Gastroesophageal sphincter (tissue), 3 donors: ENCODE results near the gene NANOGP8.

Experiments
- POLR2A ChIP-seq, 2 donors: fragments of 450-650 bp; IDR thresholded peaks; one replicate each; pipeline ENCODE4 v1.6.1; 2017; ENCODE audit warnings: antibody characterized with exemption in 2 of 2, mild to moderate bottlenecking in 2 of 2, moderate library complexity in 1 of 2
- TF ChIP-seq, protein P1 (sequence below), 4 experiments: fragments of 200-600 bp in 2 of 4; fragments of 450-650 bp in 2 of 4; sonication (generic) in 1 of 4; IDR thresholded peaks; one replicate each; pipeline ENCODE4 v1.5.1; 2017 to 2019; ENCODE audit warnings: antibody characterized with exemption in 4 of 4, mild to moderate bottlenecking in 2 of 4, moderate library complexity in 2 of 4

DNA sequence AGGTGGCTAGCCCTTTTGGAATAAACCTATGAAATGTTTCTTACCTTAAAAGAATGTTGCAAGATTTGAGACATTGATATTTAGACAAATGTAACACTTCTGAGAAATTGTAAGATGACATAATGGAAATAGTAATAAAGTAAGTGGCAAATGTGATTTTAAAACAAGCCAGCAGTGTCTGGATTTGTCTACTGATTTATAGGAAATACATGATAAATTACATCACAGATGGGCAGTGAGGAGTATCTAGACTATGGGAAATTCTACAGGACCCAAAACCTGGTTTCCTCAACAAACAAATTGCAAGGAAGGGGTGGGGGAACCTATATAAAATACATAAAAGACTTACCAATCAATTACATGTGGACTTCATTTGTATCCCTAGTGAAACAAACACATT is 37.1 kb downstream of the NANOGP8 start:
- TF ChIP-seq, protein P1, sequence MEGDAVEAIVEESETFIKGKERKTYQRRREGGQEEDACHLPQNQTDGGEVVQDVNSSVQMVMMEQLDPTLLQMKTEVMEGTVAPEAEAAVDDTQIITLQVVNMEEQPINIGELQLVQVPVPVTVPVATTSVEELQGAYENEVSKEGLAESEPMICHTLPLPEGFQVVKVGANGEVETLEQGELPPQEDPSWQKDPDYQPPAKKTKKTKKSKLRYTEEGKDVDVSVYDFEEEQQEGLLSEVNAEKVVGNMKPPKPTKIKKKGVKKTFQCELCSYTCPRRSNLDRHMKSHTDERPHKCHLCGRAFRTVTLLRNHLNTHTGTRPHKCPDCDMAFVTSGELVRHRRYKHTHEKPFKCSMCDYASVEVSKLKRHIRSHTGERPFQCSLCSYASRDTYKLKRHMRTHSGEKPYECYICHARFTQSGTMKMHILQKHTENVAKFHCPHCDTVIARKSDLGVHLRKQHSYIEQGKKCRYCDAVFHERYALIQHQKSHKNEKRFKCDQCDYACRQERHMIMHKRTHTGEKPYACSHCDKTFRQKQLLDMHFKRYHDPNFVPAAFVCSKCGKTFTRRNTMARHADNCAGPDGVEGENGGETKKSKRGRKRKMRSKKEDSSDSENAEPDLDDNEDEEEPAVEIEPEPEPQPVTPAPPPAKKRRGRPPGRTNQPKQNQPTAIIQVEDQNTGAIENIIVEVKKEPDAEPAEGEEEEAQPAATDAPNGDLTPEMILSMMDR (IDR thresholded peaks at IDR 0.05), result no peak
- TF ChIP-seq POLR2A (IDR thresholded peaks at IDR 0.05), result no peak
